Measurements from ENCODE around the gene COG5.

COG5 gene

DNA sequence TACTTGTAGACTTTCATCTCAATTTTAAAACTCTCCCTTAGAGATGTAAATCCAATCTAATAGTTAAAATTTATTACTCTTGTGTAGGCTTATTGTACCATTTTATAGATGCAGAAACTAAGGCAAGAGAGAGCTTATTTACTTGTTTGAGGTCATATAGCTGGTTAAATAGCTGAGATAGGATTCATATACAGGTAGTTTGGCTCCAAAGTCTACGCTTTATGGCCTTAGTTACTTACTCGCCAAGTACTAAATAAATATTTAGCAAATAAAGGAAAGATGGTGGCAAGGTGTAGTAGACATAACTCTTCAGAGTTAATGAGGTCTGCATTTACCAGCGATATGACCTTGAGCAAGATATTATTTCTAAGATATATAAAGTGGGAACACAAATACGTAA is 308.1 kb downstream of the COG5 start:
- H2AFZ ChIP-seq (ENCODE audit: low read length), result no peak overlapping the region

GRCh38 chr7:107254398-107254985 is 309.2 kb downstream of the COG5 start:
- H4K20me1 ChIP-seq (ENCODE audit: insufficient read depth, low read length), result no peaks in the 10 kb centered on the region
- TF ChIP-seq, protein P1, sequence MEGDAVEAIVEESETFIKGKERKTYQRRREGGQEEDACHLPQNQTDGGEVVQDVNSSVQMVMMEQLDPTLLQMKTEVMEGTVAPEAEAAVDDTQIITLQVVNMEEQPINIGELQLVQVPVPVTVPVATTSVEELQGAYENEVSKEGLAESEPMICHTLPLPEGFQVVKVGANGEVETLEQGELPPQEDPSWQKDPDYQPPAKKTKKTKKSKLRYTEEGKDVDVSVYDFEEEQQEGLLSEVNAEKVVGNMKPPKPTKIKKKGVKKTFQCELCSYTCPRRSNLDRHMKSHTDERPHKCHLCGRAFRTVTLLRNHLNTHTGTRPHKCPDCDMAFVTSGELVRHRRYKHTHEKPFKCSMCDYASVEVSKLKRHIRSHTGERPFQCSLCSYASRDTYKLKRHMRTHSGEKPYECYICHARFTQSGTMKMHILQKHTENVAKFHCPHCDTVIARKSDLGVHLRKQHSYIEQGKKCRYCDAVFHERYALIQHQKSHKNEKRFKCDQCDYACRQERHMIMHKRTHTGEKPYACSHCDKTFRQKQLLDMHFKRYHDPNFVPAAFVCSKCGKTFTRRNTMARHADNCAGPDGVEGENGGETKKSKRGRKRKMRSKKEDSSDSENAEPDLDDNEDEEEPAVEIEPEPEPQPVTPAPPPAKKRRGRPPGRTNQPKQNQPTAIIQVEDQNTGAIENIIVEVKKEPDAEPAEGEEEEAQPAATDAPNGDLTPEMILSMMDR (IDR thresholded peaks at IDR 0.05; ENCODE audit: low read length), result no peak
- TF ChIP-seq EZH2 (IDR thresholded peaks at IDR 0.05; ENCODE audit: borderline replicate concordance, low read length), result no peak
- H3K27me3 ChIP-seq (ENCODE audit: insufficient read depth, low read length), result no peaks in the 10 kb centered on the region
- no peak overlapping the region for H3K9ac ChIP-seq (ENCODE audit: low read length)
- no peaks in the 10 kb centered on the region for H3K79me2 ChIP-seq (ENCODE audit: insufficient read depth, low read length)
- H3K4me3 ChIP-seq (ENCODE audit: low read depth, low read length, poor library complexity, severe bottlenecking), result no peak overlapping the region
- H2AFZ ChIP-seq (ENCODE audit: low read length), result no peak overlapping the region
- H3K9me3 ChIP-seq (ENCODE audit: low read length), result no peaks in the 10 kb centered on the region
- H3K4me1 ChIP-seq (ENCODE audit: insufficient read depth, low read length, severe bottlenecking), result no peaks in the 10 kb centered on the region
- no peaks in the 10 kb centered on the region for H3F3A ChIP-seq (ENCODE audit: insufficient read depth, low read length)
- no peaks in the 10 kb centered on the region for H3K9me2 ChIP-seq (ENCODE audit: low read depth, low read length)
- H3K4me2 ChIP-seq (ENCODE audit: low read length), result no peak overlapping the region
- no peaks in the 10 kb centered on the region for H3K36me3 ChIP-seq (ENCODE audit: insufficient read depth, low read length)
- H3K27ac ChIP-seq (ENCODE audit: low read depth, low read length, poor library complexity, severe bottlenecking), result no peak overlapping the region

More for the DNA sequence above, 308.1 kb downstream of the COG5 start:
- Histone ChIP-seq H3F3A (ENCODE audit: insufficient read depth, low read length) (no peaks in the 10 kb centered on the region), H3K9me2 (ENCODE audit: low read depth, low read length) (no peaks in the 10 kb centered on the region), H3K27me3 (ENCODE audit: insufficient read depth, low read length) (no peaks in the 10 kb centered on the region), H4K20me1 (ENCODE audit: insufficient read depth, low read length) (no peaks in the 10 kb centered on the region), H3K4me1 (ENCODE audit: insufficient read depth, low read length, severe bottlenecking) (no peaks in the 10 kb centered on the region), H3K79me2 (ENCODE audit: insufficient read depth, low read length) (no peaks in the 10 kb centered on the region), H3K36me3 (ENCODE audit: insufficient read depth, low read length) (no peaks in the 10 kb centered on the region), H3K9me3 (ENCODE audit: low read length) (no peaks in the 10 kb centered on the region), H3K4me2 (ENCODE audit: low read length) (no peak overlapping the region), H3K27ac (ENCODE audit: low read depth, low read length, poor library complexity, severe bottlenecking) (no peak overlapping the region), H3K4me3 (ENCODE audit: low read depth, low read length, poor library complexity, severe bottlenecking) (no peak overlapping the region), H3K9ac (ENCODE audit: low read length) (no peak overlapping the region)
- TF ChIP-seq, protein P1 (IDR thresholded peaks at IDR 0.05; ENCODE audit: low read length), result no peak
- no peak for TF ChIP-seq EZH2 (IDR thresholded peaks at IDR 0.05; ENCODE audit: borderline replicate concordance, low read length)

- no peak overlapping the region for H3K27ac ChIP-seq (ENCODE audit: low read depth, low read length, poor library complexity, severe bottlenecking)
- H3K4me1 ChIP-seq (ENCODE audit: insufficient read depth, low read length, severe bottlenecking), result no peaks in the 10 kb centered on the region
- no peaks in the 10 kb centered on the region for H3K9me2 ChIP-seq (ENCODE audit: low read depth, low read length)
- no peaks in the 10 kb centered on the region for H3K9me3 ChIP-seq (ENCODE audit: low read length)
- no peak overlapping the region for H2AFZ ChIP-seq (ENCODE audit: low read length)
- H3K36me3 ChIP-seq (ENCODE audit: insufficient read depth, low read length), result no peaks in the 10 kb centered on the region
- H3K9ac ChIP-seq (ENCODE audit: low read length), result no peak overlapping the region
- H3K4me3 ChIP-seq (ENCODE audit: low read depth, low read length, poor library complexity, severe bottlenecking), result no peak overlapping the region
- no peaks in the 10 kb centered on the region for H3K79me2 ChIP-seq (ENCODE audit: insufficient read depth, low read length)
- TF ChIP-seq, protein P1 (IDR thresholded peaks at IDR 0.05; ENCODE audit: low read length), result no peak
- no peak for TF ChIP-seq EZH2 (IDR thresholded peaks at IDR 0.05; ENCODE audit: borderline replicate concordance, low read length)
- no peak overlapping the region for H3K4me2 ChIP-seq (ENCODE audit: low read length)
- H3F3A ChIP-seq (ENCODE audit: insufficient read depth, low read length), result no peaks in the 10 kb centered on the region
- H4K20me1 ChIP-seq (ENCODE audit: insufficient read depth, low read length), result no peaks in the 10 kb centered on the region
- H3K27me3 ChIP-seq (ENCODE audit: insufficient read depth, low read length), result no peaks in the 10 kb centered on the region
These were observed 310.1 kb downstream of the COG5 start for GRCh38 chr7:107253599-107253998.
